Choroid plexus epithelial cell (primary cell): ENCODE data around the gene IER5L.

Source experiments
- DNase-seq: peaks from one replicate; pipeline ENCODE4 v3.0.0-alpha.2; 2010; ENCODE audit warnings: low read depth
- H3K4me3 ChIP-seq: 2 replicates; pipeline ENCODE4 v1.5.1; 2011; ENCODE audit warnings: low read depth, mild to moderate bottlenecking, control low read depth, low read length, moderate library complexity
- TF ChIP-seq, protein P1 (sequence below): conservative IDR thresholded peaks from 2 replicates; pipeline ENCODE4 v1.5.1; 2011; ENCODE audit warnings: low read depth, mild to moderate bottlenecking, control low read depth, inconsistent platforms, low read length, moderate library complexity

IER5L gene

DNA sequence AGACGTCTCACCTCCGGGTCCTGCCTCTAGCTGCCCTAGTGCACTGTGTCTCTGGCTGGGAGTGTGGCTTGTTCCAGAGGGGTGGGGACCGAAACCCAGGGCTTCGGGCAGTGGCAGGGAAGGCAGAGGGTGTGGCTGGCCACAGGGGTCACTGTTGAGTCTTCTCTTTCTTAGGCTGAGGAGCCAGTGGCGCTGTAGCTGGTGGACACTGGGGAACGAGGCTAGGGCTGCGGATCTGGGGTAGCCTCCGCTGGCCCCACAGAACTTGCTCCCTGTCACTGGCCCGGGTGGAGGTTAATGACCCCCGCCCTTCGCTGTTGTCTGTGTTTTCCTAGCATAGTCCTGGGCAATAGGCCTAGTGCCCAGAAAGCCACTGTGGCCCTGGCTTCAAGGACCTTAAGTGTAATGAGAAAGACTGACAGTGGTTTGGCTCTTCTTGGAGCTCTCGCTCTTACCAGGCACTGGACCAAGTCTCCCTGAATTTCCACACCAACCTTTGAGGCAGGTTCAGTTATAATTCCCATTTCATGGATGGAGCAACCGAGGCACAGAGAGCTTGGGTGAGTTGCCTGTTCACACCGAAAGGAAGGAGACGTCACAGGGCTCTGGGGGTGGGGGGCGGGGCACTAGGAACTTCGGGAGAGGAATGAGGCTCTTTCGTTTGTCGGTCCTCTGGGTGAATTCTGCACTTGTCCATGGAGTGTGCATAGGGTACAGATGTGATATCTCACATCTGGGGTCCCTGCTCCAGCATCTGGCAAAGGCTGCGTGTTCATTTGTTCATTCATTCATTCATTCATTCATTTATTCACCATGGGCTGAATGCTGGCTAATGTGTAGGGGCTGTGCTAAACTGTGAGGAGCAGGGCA is 4.8 kb upstream of the IER5L start:
- peak; percentile 37 for DNase-seq
- TF ChIP-seq, protein P1, sequence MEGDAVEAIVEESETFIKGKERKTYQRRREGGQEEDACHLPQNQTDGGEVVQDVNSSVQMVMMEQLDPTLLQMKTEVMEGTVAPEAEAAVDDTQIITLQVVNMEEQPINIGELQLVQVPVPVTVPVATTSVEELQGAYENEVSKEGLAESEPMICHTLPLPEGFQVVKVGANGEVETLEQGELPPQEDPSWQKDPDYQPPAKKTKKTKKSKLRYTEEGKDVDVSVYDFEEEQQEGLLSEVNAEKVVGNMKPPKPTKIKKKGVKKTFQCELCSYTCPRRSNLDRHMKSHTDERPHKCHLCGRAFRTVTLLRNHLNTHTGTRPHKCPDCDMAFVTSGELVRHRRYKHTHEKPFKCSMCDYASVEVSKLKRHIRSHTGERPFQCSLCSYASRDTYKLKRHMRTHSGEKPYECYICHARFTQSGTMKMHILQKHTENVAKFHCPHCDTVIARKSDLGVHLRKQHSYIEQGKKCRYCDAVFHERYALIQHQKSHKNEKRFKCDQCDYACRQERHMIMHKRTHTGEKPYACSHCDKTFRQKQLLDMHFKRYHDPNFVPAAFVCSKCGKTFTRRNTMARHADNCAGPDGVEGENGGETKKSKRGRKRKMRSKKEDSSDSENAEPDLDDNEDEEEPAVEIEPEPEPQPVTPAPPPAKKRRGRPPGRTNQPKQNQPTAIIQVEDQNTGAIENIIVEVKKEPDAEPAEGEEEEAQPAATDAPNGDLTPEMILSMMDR = peak; percentile 52
- no peak overlapping the region for H3K4me3 ChIP-seq

DNA sequence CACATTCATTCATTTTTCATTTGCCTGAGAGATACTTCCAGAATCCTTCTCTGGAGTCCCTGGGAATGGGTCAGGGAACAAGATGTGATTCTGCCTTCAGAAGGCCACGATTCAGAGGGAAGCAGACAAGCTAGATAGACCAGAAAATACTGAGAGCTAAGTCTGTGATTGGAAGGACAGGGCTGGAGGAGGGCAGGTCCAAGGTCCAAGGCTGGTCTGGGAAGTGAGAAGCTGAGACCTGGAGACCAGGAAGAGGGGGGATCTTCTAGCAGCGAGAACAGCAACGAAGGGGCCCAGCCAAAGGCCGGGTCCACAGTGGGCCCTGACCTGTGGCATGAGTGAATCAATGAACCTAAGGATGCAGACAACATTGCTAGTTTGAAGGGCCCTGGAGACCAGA is 4.1 kb upstream of the IER5L start:
- no peak for DNase-seq
- no peak overlapping the region for H3K4me3 ChIP-seq
- TF ChIP-seq, protein P1 = no peak

DNA sequence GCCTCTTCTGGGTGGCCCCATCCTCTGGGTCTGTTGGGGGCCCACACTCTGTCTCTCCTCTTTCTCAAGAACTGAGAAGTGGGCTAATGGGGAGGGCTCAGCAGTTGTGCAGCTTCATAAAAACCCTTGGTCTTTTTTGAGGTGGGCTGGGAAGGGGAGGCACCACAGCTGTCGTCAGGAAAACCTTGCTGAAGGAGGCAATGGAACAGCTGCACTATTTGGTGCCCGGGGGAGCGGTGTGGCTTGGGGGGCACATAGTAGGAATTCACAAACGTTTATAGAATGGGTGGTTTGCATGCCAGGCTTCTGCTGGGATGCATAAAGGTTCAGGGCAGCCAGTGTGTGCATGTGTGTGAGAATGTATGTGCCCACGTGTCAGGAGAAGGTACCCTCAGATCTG is 3.2 kb upstream of the IER5L start:
- no peak overlapping the region for H3K4me3 ChIP-seq
- TF ChIP-seq, protein P1 = no peak
- no peak for DNase-seq

DNA sequence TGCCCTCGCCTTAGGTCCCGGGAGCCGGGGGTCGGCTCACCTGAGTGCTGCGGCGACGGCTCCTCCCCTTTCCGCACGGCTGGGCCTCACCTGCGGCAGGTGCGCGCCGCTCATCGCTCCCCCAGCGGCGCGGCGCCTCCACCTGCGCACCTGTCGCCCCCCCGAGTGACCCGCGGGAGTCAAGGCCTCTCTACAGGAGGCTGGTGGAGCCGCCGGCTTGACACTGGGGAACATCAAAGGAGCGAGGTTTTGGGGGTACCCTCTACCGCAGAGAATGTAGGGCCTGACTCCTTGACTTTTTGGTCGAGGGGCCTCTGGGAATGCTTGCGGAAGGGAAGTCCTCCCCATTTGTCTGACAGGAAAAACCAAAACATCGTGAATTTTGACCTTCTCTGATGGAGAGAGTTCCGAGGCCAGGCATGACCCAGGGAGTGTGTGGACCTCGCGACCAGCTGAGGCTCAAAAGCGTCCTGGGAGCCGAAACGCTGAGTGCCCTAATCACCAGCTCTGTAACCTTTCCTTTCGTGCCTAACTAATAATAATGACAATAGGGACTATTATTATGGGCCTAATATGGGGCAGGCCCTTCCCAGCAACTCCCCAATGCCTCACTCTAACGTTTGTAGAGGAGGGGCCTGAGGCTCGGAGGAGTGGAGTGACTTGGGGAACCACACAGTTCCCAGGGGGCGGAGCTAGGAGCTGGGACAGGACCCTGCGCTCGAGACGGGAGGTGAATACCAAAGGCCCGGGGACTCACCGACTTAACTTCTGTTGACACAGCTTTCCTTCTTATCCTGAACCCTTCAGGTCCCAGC is 714 bp upstream of the IER5L start:
- no peak for DNase-seq
- peak overlapping the region; percentile 37 for H3K4me3 ChIP-seq
- TF ChIP-seq, protein P1 = no peak

DNA sequence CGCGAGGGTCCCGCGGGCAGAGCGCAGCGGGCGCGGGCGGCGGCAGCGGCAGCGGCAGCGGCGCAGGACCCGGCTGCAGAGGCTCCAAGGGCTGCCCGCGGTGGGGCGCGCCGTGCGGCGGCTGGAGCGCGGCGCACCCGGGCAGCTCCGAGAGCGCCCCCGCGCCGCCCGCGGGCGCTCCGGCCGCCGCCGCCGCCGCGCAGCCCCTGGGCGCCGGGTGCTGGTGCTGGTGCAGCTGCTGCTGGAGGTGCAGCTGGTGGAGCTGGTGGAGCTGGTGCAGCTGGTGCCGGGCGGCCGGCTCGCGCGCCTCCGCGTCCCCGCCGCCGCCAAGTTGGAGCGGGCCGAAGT is 644 bp downstream of the IER5L start:
- TF ChIP-seq, protein P1 = no peak
- no peak for DNase-seq
- peak overlapping the region; percentile 92 for H3K4me3 ChIP-seq

DNA sequence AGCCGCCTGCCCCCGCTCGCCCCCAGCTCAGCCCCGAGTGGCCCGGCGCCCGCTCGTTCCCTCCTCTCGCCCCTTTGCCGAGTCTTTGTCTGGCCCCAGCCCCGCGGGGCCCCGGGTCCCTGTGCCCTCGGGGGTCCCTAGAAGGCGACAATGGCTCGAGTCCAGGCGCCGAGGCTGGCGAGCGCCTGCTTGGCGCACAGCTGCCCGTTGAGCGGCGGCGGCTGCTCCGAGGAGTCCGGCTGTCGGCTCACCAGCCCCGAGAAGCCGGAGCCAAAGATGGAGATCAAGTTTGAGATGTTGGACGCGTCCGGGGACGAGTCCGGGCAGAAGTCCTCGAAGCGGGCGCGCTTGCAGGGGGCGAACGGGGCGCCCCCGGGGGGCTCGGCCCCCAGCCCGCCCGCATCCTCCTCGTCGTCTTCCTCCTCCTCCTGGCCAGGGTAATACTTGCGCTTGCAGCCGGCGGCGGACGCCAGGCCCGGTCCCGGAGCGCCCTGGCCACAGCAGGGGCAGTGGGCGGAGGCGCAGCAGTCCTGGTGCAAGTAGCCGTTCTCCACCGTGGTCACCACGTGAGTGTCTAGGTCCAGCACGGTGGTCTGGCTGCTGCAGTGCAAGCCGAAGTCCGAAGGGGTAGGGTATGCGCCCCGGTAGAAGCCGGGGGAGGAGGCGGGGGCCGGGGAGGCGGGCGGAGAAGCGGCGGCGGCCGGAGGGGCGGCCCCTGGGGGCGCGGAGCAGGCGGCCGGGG is 1.2 kb downstream of the IER5L start:
- TF ChIP-seq, protein P1 = no peak
- DNase-seq = peak; percentile 80
- peak overlapping the region; percentile 92 for H3K4me3 ChIP-seq
